ENCODE results near the gene CDK19. TPM values are rescaled to one million over a fixed set of nuclear protein-coding genes. Genes with fewer than 3 reads are reported as not detected.

Gene CDK19
- total RNA-seq, 4 donors from 2014 or later = 10.8 to 13.2 (median 12.1) TPM

DNA sequence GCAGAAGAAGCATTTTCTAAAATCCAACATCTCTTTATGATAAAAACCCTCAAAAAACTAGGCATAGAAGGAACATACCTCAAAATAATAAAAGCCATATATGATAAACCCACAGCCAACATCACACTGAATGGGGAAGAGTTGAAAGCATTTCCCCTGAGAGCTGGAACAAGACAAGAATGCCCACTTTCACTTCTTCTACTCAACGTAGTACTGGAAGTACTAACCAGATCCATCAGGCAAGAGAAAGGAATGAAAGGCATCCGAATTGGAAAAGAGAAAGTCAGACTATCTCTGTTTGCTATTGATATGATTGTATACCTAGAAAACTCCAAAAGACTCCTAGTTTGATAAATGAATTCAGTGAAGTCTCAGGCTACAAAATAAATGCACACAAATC is 7.9 kb upstream of the CDK19 start:
- intact Hi-C loops (cut with DNase I) = no loop called here
- Histone ChIP-seq H3K4me3 (no peak overlapping the region), H3K9me3 (no peaks in the 10 kb centered on the region), H3K27me3 (no peaks in the 10 kb centered on the region), H3K4me1 (peaks cover 0 to 47% (median 19%) of the 10 kb centered on the region in 3 donors), H3K36me3 (no peaks in the 10 kb centered on the region), H3K27ac (no peak overlapping the region)
- WGBS, 2 donors = 31 to 37% methylated on average over 2 of the region's 2 CpGs
- TF ChIP-seq, protein P1, sequence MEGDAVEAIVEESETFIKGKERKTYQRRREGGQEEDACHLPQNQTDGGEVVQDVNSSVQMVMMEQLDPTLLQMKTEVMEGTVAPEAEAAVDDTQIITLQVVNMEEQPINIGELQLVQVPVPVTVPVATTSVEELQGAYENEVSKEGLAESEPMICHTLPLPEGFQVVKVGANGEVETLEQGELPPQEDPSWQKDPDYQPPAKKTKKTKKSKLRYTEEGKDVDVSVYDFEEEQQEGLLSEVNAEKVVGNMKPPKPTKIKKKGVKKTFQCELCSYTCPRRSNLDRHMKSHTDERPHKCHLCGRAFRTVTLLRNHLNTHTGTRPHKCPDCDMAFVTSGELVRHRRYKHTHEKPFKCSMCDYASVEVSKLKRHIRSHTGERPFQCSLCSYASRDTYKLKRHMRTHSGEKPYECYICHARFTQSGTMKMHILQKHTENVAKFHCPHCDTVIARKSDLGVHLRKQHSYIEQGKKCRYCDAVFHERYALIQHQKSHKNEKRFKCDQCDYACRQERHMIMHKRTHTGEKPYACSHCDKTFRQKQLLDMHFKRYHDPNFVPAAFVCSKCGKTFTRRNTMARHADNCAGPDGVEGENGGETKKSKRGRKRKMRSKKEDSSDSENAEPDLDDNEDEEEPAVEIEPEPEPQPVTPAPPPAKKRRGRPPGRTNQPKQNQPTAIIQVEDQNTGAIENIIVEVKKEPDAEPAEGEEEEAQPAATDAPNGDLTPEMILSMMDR (IDR thresholded peaks at IDR 0.05) = no peak
- TF ChIP-seq POLR2A (IDR thresholded peaks at IDR 0.05) = no peak
- no peak for DNase-seq

- intact Hi-C loops (cut with DNase I) = no loop called here
- H3K4me3 ChIP-seq = no peak overlapping the region
- no peaks in the 10 kb centered on the region for H3K27me3 ChIP-seq
- H3K9me3 ChIP-seq = no peaks in the 10 kb centered on the region
- no peaks in the 10 kb centered on the region for H3K36me3 ChIP-seq
- TF ChIP-seq POLR2A (IDR thresholded peaks at IDR 0.05) = no peak
- TF ChIP-seq, protein P1 (IDR thresholded peaks at IDR 0.05) = no peak
- H3K4me1 ChIP-seq = peaks cover 0 to 50% (median 21%) of the 10 kb centered on the region in 3 donors
- no peak for DNase-seq
- peak overlapping the region in 2 of 4 donors; percentile 6 to 41 for H3K27ac ChIP-seq
Observed at GRCh38 chr6:110822249-110822648, 7.0 kb upstream of the CDK19 start.

GRCh38 chr6:110816677-110817076 is 1.4 kb upstream of the CDK19 start:
- intact Hi-C loops (cut with DNase I) = loop anchor here (5.0 kb wide), 1 partner anchor 61 kb away; no protein-coding TSS in a partner anchor
- 48 to 64% methylated on average over 4 of the region's 4 CpGs for WGBS, 2 donors
- no peak for DNase-seq
- TF ChIP-seq, protein P1 (IDR thresholded peaks at IDR 0.05) = no peak
- no peak for TF ChIP-seq POLR2A (IDR thresholded peaks at IDR 0.05)
- Histone ChIP-seq H3K4me1 (peaks cover 11 to 52% (median 26%) of the 10 kb centered on the region in 3 donors), H3K36me3 (no peaks in the 10 kb centered on the region), H3K27me3 (no peaks in the 10 kb centered on the region), H3K27ac (peak overlapping the region; percentile 94 to 97 (median 96)), H3K9me3 (no peaks in the 10 kb centered on the region), H3K4me3 (no peak overlapping the region)

GRCh38 chr6:110815015-110815410 is 256 bp downstream of the CDK19 start:
- intact Hi-C loops (cut with DNase I) = loop anchor here (5.0 kb wide), 1 partner anchor 62 kb away; no protein-coding TSS in a partner anchor
- Histone ChIP-seq H3K27ac (peak overlapping the region; percentile 94 to 97 (median 96)), H3K4me3 (peak overlapping the region; percentile 77 to 98 (median 86)), H3K9me3 (no peaks in the 10 kb centered on the region), H3K27me3 (no peaks in the 10 kb centered on the region), H3K36me3 (no peaks in the 10 kb centered on the region), H3K4me1 (peaks cover 11 to 47% (median 24%) of the 10 kb centered on the region in 3 donors)
- DNase-seq = peak; percentile 75
- WGBS, 2 donors = 1% methylated on average over 39 to 49 of the region's 49 CpGs
- peak in 2 of 4 donors; percentile 33 to 43 for TF ChIP-seq POLR2A (IDR thresholded peaks at IDR 0.05)
- TF ChIP-seq, protein P1 (IDR thresholded peaks at IDR 0.05) = no peak

DNA sequence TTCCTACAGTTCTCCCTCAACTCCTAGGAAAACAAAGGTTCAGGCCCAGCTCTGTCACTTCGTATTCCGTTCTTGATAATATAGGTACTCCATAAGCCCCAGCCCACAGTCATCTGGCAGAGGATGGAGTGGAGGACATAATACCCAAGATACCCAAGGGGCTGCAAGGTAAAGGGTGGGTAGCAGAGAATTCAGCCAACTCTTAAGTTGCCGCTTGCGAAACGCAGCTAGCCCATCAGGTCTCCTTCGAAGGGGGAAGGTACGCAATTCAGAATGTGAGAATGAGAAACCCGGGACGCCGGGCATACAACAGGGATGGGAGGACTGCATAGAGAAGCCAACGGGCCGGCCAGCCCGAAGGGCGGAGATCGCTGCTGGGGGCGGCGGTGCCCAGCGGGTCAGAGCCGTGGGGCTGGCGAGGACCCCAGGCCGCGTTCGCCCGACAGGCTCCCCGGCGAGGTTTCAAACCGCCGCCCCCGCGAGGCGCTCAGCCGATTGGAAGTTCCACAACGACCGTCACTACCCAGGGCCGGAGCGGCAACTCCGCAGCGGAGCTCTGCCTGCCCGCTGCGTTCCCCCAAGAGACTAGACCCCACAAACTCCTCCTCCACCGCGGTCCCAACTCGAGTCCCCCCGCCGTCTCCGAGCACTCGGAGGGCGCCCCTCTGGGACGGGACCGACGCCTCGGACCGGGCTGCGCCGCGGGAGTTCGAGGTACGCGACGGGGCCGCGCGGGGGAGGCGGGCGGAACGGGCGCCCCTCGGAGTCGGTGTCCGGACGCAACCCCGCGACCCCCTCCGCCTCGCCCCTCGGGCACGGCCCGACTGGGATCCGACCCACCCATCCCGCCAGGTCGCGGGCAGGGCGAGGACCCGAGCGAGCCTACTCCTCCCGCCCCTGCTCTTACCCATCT is 911 bp downstream of the CDK19 start:
- no peaks in the 10 kb centered on the region for H3K36me3 ChIP-seq
- DNase-seq = no peak
- intact Hi-C loops (cut with DNase I) = loop anchor here (5.0 kb wide), 1 partner anchor 63 kb away; no protein-coding TSS in a partner anchor
- TF ChIP-seq, protein P1 (IDR thresholded peaks at IDR 0.05) = no peak
- peak in 1 of 4 donors; percentile 7 for TF ChIP-seq POLR2A (IDR thresholded peaks at IDR 0.05)
- 0 to 1% methylated on average over 12 to 37 of the region's 86 CpGs for WGBS, 2 donors
- H3K4me3 ChIP-seq = peak overlapping the region; percentile 77 to 98 (median 86)
- H3K9me3 ChIP-seq = no peaks in the 10 kb centered on the region
- H3K4me1 ChIP-seq = peaks cover 11 to 47% (median 24%) of the 10 kb centered on the region in 3 donors
- peak overlapping the region; percentile 94 to 97 (median 96) for H3K27ac ChIP-seq
- no peaks in the 10 kb centered on the region for H3K27me3 ChIP-seq
